IPS-15b (cell line): ENCODE results near the gene HSPB1.
"Not testable (repeated sequence)": the region's sequence is repeated elsewhere in the genome, so short reads cannot be mapped to it uniquely, and the experiment has no call there.

Experiments used
- H3K27me3 ChIP-seq: one replicate; pipeline ENCODE4 v1.6.1; 2013; ENCODE audit warnings: low read length; ENCODE audit not compliant: control insufficient read depth, insufficient read depth
- H3K36me3 ChIP-seq: one replicate; pipeline ENCODE4 v1.6.1; 2013; ENCODE audit warnings: low read length; ENCODE audit not compliant: control insufficient read depth, insufficient read depth
- H3K4me1 ChIP-seq: one replicate; pipeline ENCODE4 v1.6.1; 2013; ENCODE audit warnings: mild to moderate bottlenecking, low read length; ENCODE audit not compliant: control insufficient read depth, insufficient read depth
- H3K4me3 ChIP-seq: one replicate; pipeline ENCODE4 v1.5.1; 2013; ENCODE audit warnings: low read depth, low read length
- H3K9ac ChIP-seq: one replicate; pipeline ENCODE4 v1.6.1; 2013; ENCODE audit warnings: low read depth, mild to moderate bottlenecking, low read length
- H3K9me3 ChIP-seq: one replicate; pipeline ENCODE4 v1.6.1; 2013; ENCODE audit warnings: mild to moderate bottlenecking, low read length; ENCODE audit not compliant: control insufficient read depth, insufficient read depth

The HSPB1 gene

DNA sequence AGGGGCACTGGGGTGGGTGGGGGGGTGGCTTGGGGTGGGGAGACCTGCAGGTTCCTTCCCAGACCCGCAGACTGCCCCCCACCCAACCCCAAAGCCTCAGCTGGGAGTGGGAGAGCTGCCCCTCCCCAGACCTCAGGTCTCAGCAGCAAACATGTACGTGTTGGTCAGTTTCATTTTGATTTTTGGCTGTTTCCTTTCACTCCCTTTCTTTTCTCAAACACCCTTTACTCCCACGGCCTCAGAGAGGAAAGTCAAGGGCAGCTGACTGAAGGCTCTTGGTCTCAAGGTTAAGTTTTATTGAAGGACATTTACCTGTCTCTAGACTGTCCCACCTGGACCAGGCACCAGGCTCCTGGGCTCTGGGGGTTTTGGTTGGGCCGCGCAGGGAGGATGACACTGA is 34.1 kb upstream of the HSPB1 start:
- H3K36me3 ChIP-seq = no peaks in the 10 kb centered on the region
- H3K27me3 ChIP-seq = peaks cover 3% of the 10 kb centered on the region
- peaks cover 27% of the 10 kb centered on the region for H3K4me1 ChIP-seq
- H3K4me3 ChIP-seq = no peak overlapping the region
- H3K9ac ChIP-seq = no peak overlapping the region
- no peaks in the 10 kb centered on the region for H3K9me3 ChIP-seq

DNA sequence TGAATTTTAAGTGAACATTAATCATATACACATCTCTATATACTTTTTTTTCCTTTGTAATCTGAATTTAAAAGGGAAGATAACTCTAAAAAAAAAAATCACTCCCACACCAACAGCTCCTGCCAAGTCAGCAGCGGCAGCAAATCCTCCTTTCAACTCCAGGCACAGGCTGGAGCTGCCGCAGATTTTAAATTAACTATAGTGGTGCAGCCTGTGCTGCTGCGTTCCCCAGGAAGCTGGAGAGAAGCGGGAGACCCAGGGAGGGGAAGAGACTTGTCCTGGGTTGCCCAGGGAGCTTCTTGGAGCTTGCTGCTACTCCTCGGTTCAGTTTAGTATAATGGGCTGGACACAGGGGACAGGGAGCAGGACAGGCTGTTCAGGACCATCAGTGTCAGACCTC is 32.6 kb upstream of the HSPB1 start:
- no peak overlapping the region for H3K9ac ChIP-seq

DNA sequence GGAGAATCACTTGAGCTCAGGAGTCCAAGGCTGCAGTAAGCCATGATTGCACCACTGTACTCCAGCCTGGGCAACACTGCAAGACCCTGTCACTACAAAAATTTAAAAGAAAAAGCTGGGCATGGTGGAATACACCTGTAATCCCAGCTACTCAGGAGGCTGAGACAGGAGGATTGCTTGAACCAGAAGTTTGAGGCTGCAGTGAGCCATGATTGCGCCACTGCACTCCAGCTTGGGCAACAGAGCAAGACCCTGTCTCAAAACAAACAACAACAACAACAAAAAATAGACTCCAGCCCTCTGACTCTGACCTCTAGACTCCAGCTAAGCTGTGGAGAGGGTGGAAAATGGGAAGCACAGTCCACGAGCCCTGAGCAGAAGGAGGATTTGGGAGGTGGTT is 31.1 kb upstream of the HSPB1 start:
- H3K9ac ChIP-seq, H3K9me3 ChIP-seq, H3K36me3 ChIP-seq, H3K4me3 ChIP-seq, H3K27me3 ChIP-seq: not testable (repeated sequence)
- peaks cover 32% of the 10 kb centered on the region for H3K4me1 ChIP-seq

More for the DNA sequence above, 32.6 kb upstream of the HSPB1 start:
- H3K27me3 ChIP-seq = peaks cover 3% of the 10 kb centered on the region
- H3K4me3 ChIP-seq = no peak overlapping the region
- H3K9me3 ChIP-seq = no peaks in the 10 kb centered on the region
- no peaks in the 10 kb centered on the region for H3K36me3 ChIP-seq
- H3K4me1 ChIP-seq = peaks cover 32% of the 10 kb centered on the region

- Histone ChIP-seq H3K4me1 (peaks cover 32% of the 10 kb centered on the region), H3K9ac (no peak overlapping the region), H3K36me3 (no peaks in the 10 kb centered on the region), H3K27me3 (peaks cover 8% of the 10 kb centered on the region), H3K4me3 (no peak overlapping the region), H3K9me3 (no peaks in the 10 kb centered on the region)
Observed at GRCh38 chr7:76272142-76272541, 30.3 kb upstream of the HSPB1 start.

- H3K9ac ChIP-seq = no peak overlapping the region
- H3K27me3 ChIP-seq = peaks cover 12% of the 10 kb centered on the region
- no peaks in the 10 kb centered on the region for H3K36me3 ChIP-seq
- peaks cover 32% of the 10 kb centered on the region for H3K4me1 ChIP-seq
- H3K9me3 ChIP-seq = no peaks in the 10 kb centered on the region
- peak overlapping the region; percentile 22 for H3K4me3 ChIP-seq
Observed at GRCh38 chr7:76272851-76273497, 29.5 kb upstream of the HSPB1 start.

DNA sequence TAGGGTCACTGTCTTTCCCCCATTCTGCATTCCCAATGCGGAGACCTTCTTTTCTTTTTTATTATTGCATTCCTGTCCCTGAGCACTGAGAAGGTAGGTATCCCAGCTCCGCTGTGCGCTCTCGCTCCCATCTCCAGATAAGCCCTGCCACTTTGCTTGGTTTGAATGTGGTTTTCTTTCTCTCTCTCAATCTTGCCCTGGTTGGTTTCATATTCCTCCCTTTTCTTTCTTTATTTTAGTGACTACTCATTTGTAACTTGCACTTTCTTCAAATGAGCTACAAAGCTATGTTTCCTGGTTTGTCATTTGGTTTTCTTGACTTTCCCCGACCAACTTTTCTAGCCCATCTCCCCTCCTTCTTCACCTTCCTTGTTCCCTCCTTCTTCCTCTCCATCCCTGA is 29.0 kb upstream of the HSPB1 start:
- peaks cover 28% of the 10 kb centered on the region for H3K4me1 ChIP-seq
- no peak overlapping the region for H3K9ac ChIP-seq
- no peaks in the 10 kb centered on the region for H3K36me3 ChIP-seq
- H3K4me3 ChIP-seq = no peak overlapping the region
- no peaks in the 10 kb centered on the region for H3K9me3 ChIP-seq
- H3K27me3 ChIP-seq = peaks cover 12% of the 10 kb centered on the region

DNA sequence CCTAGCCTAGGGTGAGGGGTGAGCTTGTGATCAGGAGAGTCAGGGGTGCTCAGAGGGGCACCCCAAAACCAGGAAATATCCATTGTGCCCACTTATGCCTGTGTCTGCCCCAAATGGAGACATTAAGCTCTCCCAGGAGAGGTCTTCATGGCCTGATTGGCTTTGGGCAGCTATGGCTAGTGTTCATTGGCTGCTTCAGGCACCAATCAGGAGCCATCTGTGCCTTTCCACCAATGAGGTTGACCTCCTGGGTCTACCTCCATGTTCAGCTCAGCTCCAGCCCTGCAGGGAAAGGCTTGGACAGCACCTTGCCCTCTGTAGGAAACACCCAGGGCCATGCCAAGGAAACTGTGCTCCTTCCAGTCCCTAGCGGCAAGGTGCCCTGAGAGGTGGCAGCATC is 23.9 kb upstream of the HSPB1 start:
- H3K4me3 ChIP-seq = no peak overlapping the region
- peaks cover 13% of the 10 kb centered on the region for H3K4me1 ChIP-seq
- no peak overlapping the region for H3K9ac ChIP-seq
- H3K27me3 ChIP-seq = peaks cover 37% of the 10 kb centered on the region
- no peaks in the 10 kb centered on the region for H3K9me3 ChIP-seq
- no peaks in the 10 kb centered on the region for H3K36me3 ChIP-seq

GRCh38 chr7:76280408-76280807 is 22.1 kb upstream of the HSPB1 start:
- H3K27me3 ChIP-seq = peaks cover 41% of the 10 kb centered on the region
- H3K9ac ChIP-seq = no peak overlapping the region
- peaks cover 9% of the 10 kb centered on the region for H3K4me1 ChIP-seq
- peaks cover 5% of the 10 kb centered on the region for H3K36me3 ChIP-seq
- no peaks in the 10 kb centered on the region for H3K9me3 ChIP-seq
- peak overlapping the region; percentile 62 for H3K4me3 ChIP-seq

DNA sequence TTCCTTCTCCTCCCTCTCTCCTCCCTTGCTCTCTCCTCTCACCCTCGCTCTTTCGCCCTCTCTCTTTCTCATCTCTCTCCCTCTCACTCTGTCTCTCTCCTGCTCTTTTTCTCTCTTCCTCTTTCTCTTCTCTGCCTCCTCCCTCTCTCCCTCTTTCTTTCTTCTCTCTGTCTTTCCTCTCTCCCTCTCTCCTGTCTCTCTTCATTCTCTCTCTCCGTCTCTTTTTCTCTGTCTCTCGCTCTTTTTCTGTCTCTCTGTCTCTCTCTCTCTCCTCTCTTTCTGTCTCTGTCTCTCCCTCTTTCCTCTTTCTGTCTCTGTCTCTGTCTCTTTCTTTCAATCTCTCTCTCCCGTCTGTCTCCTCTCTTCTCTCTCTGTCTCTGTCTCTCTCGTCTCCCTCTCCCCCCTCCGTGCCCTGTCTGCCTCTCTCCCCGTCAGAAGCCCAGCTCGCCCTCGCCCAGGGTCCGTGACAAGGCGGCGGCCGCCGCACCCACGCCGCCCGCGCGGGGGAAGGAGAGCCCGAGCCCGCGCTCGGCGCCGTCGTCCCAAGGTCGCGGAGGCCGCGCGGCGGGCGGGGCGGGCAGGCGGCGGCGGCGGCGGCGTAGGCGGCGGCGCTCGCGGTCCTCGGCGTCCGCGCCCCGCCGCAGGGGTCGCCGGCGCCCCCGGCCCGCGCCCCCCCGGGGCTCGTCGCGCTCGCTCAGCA is 21.3 kb upstream of the HSPB1 start:
- Histone ChIP-seq H3K4me1 (peaks cover 9% of the 10 kb centered on the region), H3K9ac (no peak overlapping the region), H3K27me3 (peaks cover 41% of the 10 kb centered on the region), H3K9me3 (no peaks in the 10 kb centered on the region), H3K4me3 (peak overlapping the region; percentile 62), H3K36me3 (peaks cover 5% of the 10 kb centered on the region)

DNA sequence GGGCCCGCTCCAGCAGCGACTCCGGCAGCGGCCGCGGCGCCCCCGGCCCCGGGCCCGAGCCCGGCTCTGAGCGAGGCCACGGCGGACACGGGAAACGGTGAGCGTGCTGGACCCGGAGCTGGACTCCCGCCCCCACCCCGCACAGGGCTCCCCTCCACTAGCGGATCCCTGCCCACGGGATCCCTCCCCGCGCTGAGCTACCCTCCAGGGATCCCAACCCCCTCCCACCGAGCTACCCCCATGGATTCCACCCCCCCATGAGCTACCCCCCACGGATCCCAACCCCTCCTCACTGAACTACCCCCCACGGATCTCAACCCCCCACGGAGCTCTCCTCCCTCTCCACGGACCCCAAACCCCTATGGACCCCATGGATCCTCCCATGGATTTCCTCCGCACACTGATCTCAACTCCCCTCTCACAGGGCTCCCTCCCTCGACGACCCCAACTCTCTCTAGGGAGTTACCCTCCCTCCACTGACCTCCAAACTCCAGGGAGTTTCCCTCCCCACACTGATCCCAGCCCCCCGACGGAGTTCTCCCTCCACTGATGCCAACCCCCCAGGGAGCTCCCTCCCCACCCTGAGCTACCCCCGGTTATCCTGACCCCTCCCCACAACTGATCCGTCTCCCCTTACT is 20.6 kb upstream of the HSPB1 start:
- Histone ChIP-seq H3K36me3 (peaks cover 5% of the 10 kb centered on the region), H3K4me1 (peaks cover 9% of the 10 kb centered on the region), H3K9ac (no peak overlapping the region), H3K27me3 (peaks cover 40% of the 10 kb centered on the region), H3K9me3 (no peaks in the 10 kb centered on the region), H3K4me3 (peak overlapping the region; percentile 73)

GRCh38 chr7:76282344-76283253 is 19.9 kb upstream of the HSPB1 start:
- Histone ChIP-seq H3K4me3 (peak overlapping the region; percentile 73), H3K36me3 (peaks cover 5% of the 10 kb centered on the region), H3K4me1 (peaks cover 9% of the 10 kb centered on the region), H3K9me3 (no peaks in the 10 kb centered on the region), H3K27me3 (peaks cover 36% of the 10 kb centered on the region), H3K9ac (no peak overlapping the region)
